CD4-positive, alpha-beta T cell treated with Interleukin-17A for 1 hour (primary cell): ENCODE measurements around the gene HOXB3.

Experiments
- DNase-seq: peaks from one replicate; pipeline ENCODE4 v3.0.0-alpha.2; 2020

The HOXB3 gene

GRCh38 chr17:48589831-48590606, at the start of gene HOXB3:
Gene HOXB3 (minus strand): TSS chr17:48590241. CDS start chr17:48552474, 37,767 bp downstream.
- DNase-seq = no peak

- no peak for DNase-seq
Measured at GRCh38 chr17:48639136-48639535, 49.1 kb upstream of the HOXB3 start.

GRCh38 chr17:48637323-48638260, 47.6 kb upstream of the HOXB3 start:
- DNase-seq = no peak

- DNase-seq = peak; percentile 60
Measured at GRCh38 chr17:48636177-48637018, 46.4 kb upstream of the HOXB3 start.

GRCh38 chr17:48634493-48635208, 44.6 kb upstream of the HOXB3 start:
- DNase-seq = no peak

GRCh38 chr17:48633266-48633677, 43.2 kb upstream of the HOXB3 start:
- DNase-seq = no peak

- DNase-seq = no peak
Measured at GRCh38 chr17:48632579-48633265, 42.7 kb upstream of the HOXB3 start.

GRCh38 chr17:48631693-48632578, 41.9 kb upstream of the HOXB3 start:
- no peak for DNase-seq

GRCh38 chr17:48630925-48631692, 41.1 kb upstream of the HOXB3 start:
- DNase-seq = no peak

GRCh38 chr17:48630009-48630924, 40.2 kb upstream of the HOXB3 start:
- DNase-seq = no peak

- DNase-seq = no peak
Measured at GRCh38 chr17:48629411-48629759, 39.3 kb upstream of the HOXB3 start.

- no peak for DNase-seq
Measured at GRCh38 chr17:48628649-48629410, 38.8 kb upstream of the HOXB3 start.

GRCh38 chr17:48627623-48628521, 37.8 kb upstream of the HOXB3 start:
- no peak for DNase-seq

- DNase-seq = no peak
Measured at GRCh38 chr17:48627118-48627597, 37.1 kb upstream of the HOXB3 start.

- peak; percentile 50 for DNase-seq
Measured at GRCh38 chr17:48626245-48627117, 36.4 kb upstream of the HOXB3 start, which contains the start of gene HOXB9. Gene HOXB9 (minus strand): TSS chr17:48626358. CDS start chr17:48626269, 89 bp downstream.
